Lower leg skin (tissue), 3 donors: Measurements from ENCODE around the gene ARMS2.

ENCODE experiments used
- POLR2A ChIP-seq, 2 donors: fragments of 450-650 bp; IDR thresholded peaks; one replicate each; pipeline ENCODE4 v1.6.1; 2016 to 2017; ENCODE audit warnings: antibody characterized with exemption in 2 of 2, mild to moderate bottlenecking in 1 of 2, moderate library complexity in 1 of 2
- TF ChIP-seq, protein P1 (sequence below), 3 donors: fragments of 450-650 bp; IDR thresholded peaks; one replicate each; pipeline ENCODE4 v1.5.1; 2016; ENCODE audit warnings: antibody characterized with exemption in 3 of 3, mild to moderate bottlenecking in 3 of 3, moderate library complexity in 2 of 3

DNA sequence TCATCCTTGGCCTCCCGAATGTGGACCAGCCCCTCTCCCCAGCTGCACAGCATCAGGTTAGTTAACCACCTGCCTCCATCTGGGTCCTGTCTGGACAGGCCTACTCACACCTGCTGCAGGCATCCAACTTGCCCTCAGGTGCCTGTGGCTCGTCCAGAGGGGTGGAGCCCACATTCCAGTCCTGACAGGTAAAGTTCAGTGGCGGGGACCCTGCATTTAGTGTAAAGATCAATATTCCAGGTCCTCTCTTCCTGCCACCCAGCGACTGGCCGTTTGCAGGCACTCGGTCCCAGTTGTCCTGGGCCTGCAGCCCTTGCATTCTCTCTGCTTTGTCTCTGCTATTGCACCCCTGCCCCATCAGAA lies 21.9 kb downstream of the ARMS2 start:
- TF ChIP-seq, protein P1, sequence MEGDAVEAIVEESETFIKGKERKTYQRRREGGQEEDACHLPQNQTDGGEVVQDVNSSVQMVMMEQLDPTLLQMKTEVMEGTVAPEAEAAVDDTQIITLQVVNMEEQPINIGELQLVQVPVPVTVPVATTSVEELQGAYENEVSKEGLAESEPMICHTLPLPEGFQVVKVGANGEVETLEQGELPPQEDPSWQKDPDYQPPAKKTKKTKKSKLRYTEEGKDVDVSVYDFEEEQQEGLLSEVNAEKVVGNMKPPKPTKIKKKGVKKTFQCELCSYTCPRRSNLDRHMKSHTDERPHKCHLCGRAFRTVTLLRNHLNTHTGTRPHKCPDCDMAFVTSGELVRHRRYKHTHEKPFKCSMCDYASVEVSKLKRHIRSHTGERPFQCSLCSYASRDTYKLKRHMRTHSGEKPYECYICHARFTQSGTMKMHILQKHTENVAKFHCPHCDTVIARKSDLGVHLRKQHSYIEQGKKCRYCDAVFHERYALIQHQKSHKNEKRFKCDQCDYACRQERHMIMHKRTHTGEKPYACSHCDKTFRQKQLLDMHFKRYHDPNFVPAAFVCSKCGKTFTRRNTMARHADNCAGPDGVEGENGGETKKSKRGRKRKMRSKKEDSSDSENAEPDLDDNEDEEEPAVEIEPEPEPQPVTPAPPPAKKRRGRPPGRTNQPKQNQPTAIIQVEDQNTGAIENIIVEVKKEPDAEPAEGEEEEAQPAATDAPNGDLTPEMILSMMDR (IDR thresholded peaks at IDR 0.05), result no peak
- TF ChIP-seq POLR2A (IDR thresholded peaks at IDR 0.05), result no peak
